Neuronal stem cell (in vitro differentiated cells): Measurements from ENCODE around the gene GART.
"Not testable (repeated sequence)": the region's sequence is repeated elsewhere in the genome, so short reads cannot be mapped to it uniquely, and the experiment has no call there.

Source experiments
- DNase-seq: peaks from one replicate; pipeline ENCODE4 v3.0.0-alpha.2; 2013; ENCODE audit warnings: low spot score
- H2AFZ ChIP-seq: one replicate; pipeline ENCODE4 v1.6.1; 2013; ENCODE audit warnings: mild to moderate bottlenecking, low read length, inconsistent platforms
- H2AK5ac ChIP-seq: 2 replicates; pipeline ENCODE4 v1.6.1; 2013; ENCODE audit warnings: low read depth, mild to moderate bottlenecking, inconsistent platforms, low read length, moderate library complexity, mixed read lengths
- H2BK120ac ChIP-seq: 2 replicates; pipeline ENCODE4 v1.6.1; 2013; ENCODE audit warnings: low read depth, mild to moderate bottlenecking, inconsistent platforms, low read length, moderate library complexity, mixed read lengths
- H2BK12ac ChIP-seq: one replicate; pipeline ENCODE4 v1.6.1; 2013; ENCODE audit warnings: low read length, inconsistent platforms
- H2BK15ac ChIP-seq: 2 replicates; pipeline ENCODE4 v1.6.1; 2013; ENCODE audit warnings: mild to moderate bottlenecking, low read length, inconsistent platforms, mixed read lengths
- H2BK5ac ChIP-seq: one replicate; pipeline ENCODE4 v1.6.1; 2013; ENCODE audit warnings: inconsistent platforms, mild to moderate bottlenecking, low read length, moderate library complexity
- H3K14ac ChIP-seq: one replicate; pipeline ENCODE4 v1.6.1; 2013; ENCODE audit warnings: low read length, inconsistent platforms
- H3K18ac ChIP-seq: 2 replicates; pipeline ENCODE4 v1.6.1; 2013; ENCODE audit warnings: low read length, inconsistent platforms
- H3K23ac ChIP-seq: 2 replicates; pipeline ENCODE4 v1.6.1; 2013; ENCODE audit warnings: low read depth, mild to moderate bottlenecking, mixed read lengths, low read length, inconsistent platforms; ENCODE audit not compliant: poor library complexity
- H3K27ac ChIP-seq: replicated peaks from 3 replicates; pipeline ENCODE4 v1.5.1; 2013; ENCODE audit warnings: low read length, inconsistent platforms
- H3K27me3 ChIP-seq, 3 experiments: 2 replicates each; pipeline ENCODE4 v1.6.1; 2013; ENCODE audit warnings: low read length in 3 of 3, mild to moderate bottlenecking in 2 of 3, inconsistent platforms in 1 of 3, low read depth in 1 of 3, mixed read lengths in 1 of 3, moderate library complexity in 1 of 3; ENCODE audit not compliant: control insufficient read depth in 3 of 3, insufficient read depth in 3 of 3
- H3K36me3 ChIP-seq, 2 donors: replicated peaks in 1 of 2; 2 replicates each; pipeline ENCODE4 v1.6.1; 2013; ENCODE audit warnings: low read length in 2 of 2; ENCODE audit not compliant: control insufficient read depth in 2 of 2, insufficient read depth in 2 of 2
- H3K4ac ChIP-seq: 2 replicates; pipeline ENCODE4 v1.6.1; 2013; ENCODE audit warnings: inconsistent platforms, mild to moderate bottlenecking, low read length, moderate library complexity
- H3K4me1 ChIP-seq, 2 donors: 1 replicate in 1 of 2; 2 replicates in 1 of 2; pipeline ENCODE4 v1.6.1; 2013; ENCODE audit warnings: low read length in 2 of 2, low read depth in 1 of 2; ENCODE audit not compliant: control insufficient read depth in 2 of 2, insufficient read depth in 1 of 2
- H3K4me2 ChIP-seq: one replicate; pipeline ENCODE4 v1.6.1; 2013; ENCODE audit warnings: mild to moderate bottlenecking, low read length, inconsistent platforms; ENCODE audit not compliant: insufficient read depth, poor library complexity, severe bottlenecking
- H3K4me3 ChIP-seq, 2 donors: 2 replicates each; pipeline ENCODE4 v1.5.1; 2013; ENCODE audit warnings: low read length in 2 of 2, mild to moderate bottlenecking in 2 of 2, inconsistent platforms in 1 of 2, moderate library complexity in 1 of 2
- H3K79me1 ChIP-seq: one replicate; pipeline ENCODE4 v1.6.1; 2013; ENCODE audit warnings: low read depth, mild to moderate bottlenecking, inconsistent platforms, low read length, moderate library complexity
- H3K9ac ChIP-seq: one replicate; pipeline ENCODE4 v1.6.1; 2013; ENCODE audit warnings: mild to moderate bottlenecking, low read depth, low read length, inconsistent platforms; ENCODE audit not compliant: poor library complexity
- H3K9me3 ChIP-seq, 2 donors: replicated peaks in 1 of 2; 2 replicates each; pipeline versions ENCODE3 to v1.6.1; 2013; ENCODE audit warnings: low read length in 2 of 2, mild to moderate bottlenecking in 2 of 2, inconsistent platforms in 1 of 2, low read depth in 1 of 2, mixed read lengths in 1 of 2, moderate library complexity in 1 of 2; ENCODE audit not compliant: control insufficient read depth in 2 of 2, insufficient read depth in 1 of 2
- H4K8ac ChIP-seq: one replicate; pipeline ENCODE4 v1.6.1; 2013; ENCODE audit warnings: low read depth, mild to moderate bottlenecking, inconsistent platforms, low read length, moderate library complexity
- H4K91ac ChIP-seq: one replicate; pipeline ENCODE4 v1.6.1; 2013; ENCODE audit warnings: low read length, low read depth, mild to moderate bottlenecking, inconsistent platforms; ENCODE audit not compliant: poor library complexity
- WGBS, 2 donors: extraction: QIAGEN DNeasy Blood & Tissue Kit; methylation state at CpG; one replicate each; pipeline ENCODE4 v1.1.7; 2013; ENCODE audit warnings: missing lambda C conversion rate in 2 of 2, mixed read lengths in 1 of 2; ENCODE audit not compliant: insufficient read length in 2 of 2, insufficient replicate concordance in 1 of 2; ENCODE audit errors: extremely low coverage in 2 of 2; 5-methylcytosine and 5-hydroxymethylcytosine counted together

The GART gene

DNA sequence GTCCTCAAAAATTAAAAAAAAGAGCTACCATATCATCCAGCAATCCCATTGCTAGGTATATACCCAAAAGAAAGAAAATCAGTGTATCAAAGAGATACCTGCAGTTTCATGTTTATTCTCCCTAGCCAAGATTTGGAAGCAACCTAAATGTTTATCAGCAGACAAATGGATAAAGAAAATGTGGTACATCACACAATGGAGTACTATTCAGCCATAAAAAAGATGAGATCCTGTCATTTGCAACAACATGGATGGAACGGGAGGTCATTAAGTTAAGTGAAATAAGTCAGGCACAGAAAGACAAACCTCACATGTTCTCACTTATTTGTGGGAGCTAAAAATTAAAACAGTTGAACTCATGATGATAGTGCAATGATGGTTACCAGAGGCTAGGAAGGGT lies 34.9 kb downstream of the GART start:
- not testable (repeated sequence) for H3K4me2 ChIP-seq, DNase-seq, H4K91ac ChIP-seq, H3K4me3 ChIP-seq, H3K14ac ChIP-seq, H3K27ac ChIP-seq, H2BK15ac ChIP-seq, H2BK5ac ChIP-seq, H3K9me3 ChIP-seq, H4K8ac ChIP-seq, H3K4me1 ChIP-seq, H2BK12ac ChIP-seq, H3K27me3 ChIP-seq, H3K4ac ChIP-seq, H2AK5ac ChIP-seq, H2AFZ ChIP-seq, H3K23ac ChIP-seq, H3K18ac ChIP-seq, H2BK120ac ChIP-seq, H3K9ac ChIP-seq, H3K79me1 ChIP-seq
- peaks cover 15 to 95% of the 10 kb centered on the region in 2 donors for H3K36me3 ChIP-seq
- WGBS, 2 donors: no CpG with 5 or more reads among the region's 1 CpG

DNA sequence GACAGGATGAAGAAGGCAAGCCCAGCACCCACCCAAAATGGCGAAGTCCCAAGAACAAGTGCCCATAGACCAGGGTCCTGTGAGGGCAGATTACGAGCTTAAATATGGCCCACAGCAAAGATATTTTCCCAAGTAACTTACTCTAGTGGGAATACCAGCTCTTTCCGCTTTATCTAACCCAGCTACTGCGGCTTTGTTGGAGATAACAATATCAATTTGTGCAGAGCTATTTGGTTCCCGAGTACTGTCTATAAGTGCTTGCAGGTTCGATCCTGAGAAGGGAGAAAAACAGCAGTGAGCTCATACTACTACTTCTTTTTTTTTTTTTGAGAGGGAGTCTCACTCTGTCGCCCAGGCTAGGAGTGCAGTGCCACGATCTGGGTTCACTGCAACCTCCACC lies 36.1 kb downstream of the GART start:
- H3K36me3 ChIP-seq: peaks cover 11 to 93% of the 10 kb centered on the region in 2 donors
- H2BK5ac ChIP-seq: no peak overlapping the region
- no CpG with 5 or more reads among the region's 8 CpGs for WGBS, 2 donors
- H3K27ac ChIP-seq: no peak overlapping the region
- H3K4ac ChIP-seq: no peak overlapping the region
- no peak overlapping the region for H3K23ac ChIP-seq
- H2BK15ac ChIP-seq: no peak overlapping the region
- H4K91ac ChIP-seq: no peak overlapping the region
- peaks cover 0 to 8% of the 10 kb centered on the region in 2 donors for H3K9me3 ChIP-seq
- DNase-seq: no peak
- H2BK12ac ChIP-seq: no peak overlapping the region
- no peak overlapping the region for H2AK5ac ChIP-seq
- no peak overlapping the region for H4K8ac ChIP-seq
- no peaks in the 10 kb centered on the region for H3K27me3 ChIP-seq
- H2BK120ac ChIP-seq: no peak overlapping the region
- H3K79me1 ChIP-seq: no peaks in the 10 kb centered on the region
- H2AFZ ChIP-seq: no peak overlapping the region
- no peak overlapping the region for H3K9ac ChIP-seq
- H3K14ac ChIP-seq: no peak overlapping the region
- no peak overlapping the region for H3K4me2 ChIP-seq
- no peaks in the 10 kb centered on the region for H3K4me1 ChIP-seq
- H3K18ac ChIP-seq: no peak overlapping the region
- no peak overlapping the region for H3K4me3 ChIP-seq

DNA sequence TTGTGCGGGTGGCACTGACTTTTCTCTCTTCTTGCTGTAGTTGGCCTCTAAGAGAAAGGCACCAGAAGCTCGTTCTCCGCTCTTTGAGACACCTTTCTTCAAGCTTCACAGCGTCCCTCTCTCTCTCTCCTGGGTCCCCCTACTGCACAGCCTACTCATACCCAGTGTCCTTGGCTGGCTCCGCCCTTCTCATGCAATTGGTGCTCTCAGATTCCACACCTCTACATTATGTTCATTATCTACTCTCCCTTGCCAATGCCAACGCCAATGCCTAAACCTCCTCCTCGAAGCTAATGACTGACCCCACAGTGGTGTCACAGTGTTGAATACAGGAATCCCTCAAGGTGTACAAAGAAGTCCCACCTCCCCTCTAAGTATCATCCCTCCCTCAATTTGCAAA lies 45.6 kb downstream of the GART start:
- no peak overlapping the region for H2BK12ac ChIP-seq
- no peaks in the 10 kb centered on the region for H3K4me1 ChIP-seq
- no peak overlapping the region for H3K14ac ChIP-seq
- H3K36me3 ChIP-seq: peaks cover 0 to 4% of the 10 kb centered on the region in 2 donors
- H3K4me2 ChIP-seq: no peak overlapping the region
- peak overlapping the region in 1 of 2 donors; percentile 17 for H3K4me3 ChIP-seq
- no peak overlapping the region for H2BK5ac ChIP-seq
- no peak overlapping the region for H3K9ac ChIP-seq
- no peak overlapping the region for H3K18ac ChIP-seq
- H3K9me3 ChIP-seq: no peaks in the 10 kb centered on the region
- H2AK5ac ChIP-seq: no peak overlapping the region
- H3K27me3 ChIP-seq: peaks cover 0 to 4% (median 0%) of the 10 kb centered on the region in 3 experiments
- H3K4ac ChIP-seq: no peak overlapping the region
- WGBS, 2 donors: no CpG with 5 or more reads among the region's 7 CpGs
- H2BK15ac ChIP-seq: no peak overlapping the region
- no peak overlapping the region for H3K27ac ChIP-seq
- H2AFZ ChIP-seq: no peak overlapping the region
- H3K79me1 ChIP-seq: no peaks in the 10 kb centered on the region
- no peak overlapping the region for H4K8ac ChIP-seq
- H4K91ac ChIP-seq: no peak overlapping the region
- DNase-seq: no peak
- H2BK120ac ChIP-seq: no peak overlapping the region
- no peak overlapping the region for H3K23ac ChIP-seq

GRCh38 chr21:33495743-33496142 lies 46.2 kb downstream of the GART start:
- Histone ChIP-seq H2BK12ac (no peak overlapping the region), H2BK15ac (no peak overlapping the region)

More at GRCh38 chr21:33495743-33496142, 46.2 kb downstream of the GART start:
- Histone ChIP-seq H3K36me3 (no peaks in the 10 kb centered on the region), H3K79me1 (no peaks in the 10 kb centered on the region), H3K14ac (no peak overlapping the region), H2AFZ (no peak overlapping the region), H3K23ac (no peak overlapping the region), H3K27ac (no peak overlapping the region), H4K91ac (no peak overlapping the region), H2AK5ac (no peak overlapping the region), H2BK120ac (no peak overlapping the region), H2BK5ac (no peak overlapping the region), H3K9ac (no peak overlapping the region), H3K4me2 (no peak overlapping the region), H4K8ac (no peak overlapping the region), H3K4ac (no peak overlapping the region), H3K27me3 (peaks cover 0 to 4% (median 0%) of the 10 kb centered on the region in 3 experiments), H3K4me3 (no peak overlapping the region), H3K4me1 (peaks cover 1 to 3% of the 10 kb centered on the region in 2 donors), H3K18ac (no peak overlapping the region), H3K9me3 (no peaks in the 10 kb centered on the region)
- WGBS, 2 donors: no CpG with 5 or more reads among the region's 4 CpGs
- DNase-seq: no peak
